HEK293 (cell line): Measurements from ENCODE around the gene KDM6A.

ENCODE experiments used
- TCF7L2 ChIP-seq: IDR thresholded peaks from 2 replicates; pipeline ENCODE4 v1.6.1; 2011; ENCODE audit warnings: low read depth, mild to moderate bottlenecking, inconsistent platforms, low read length, moderate library complexity, borderline replicate concordance
- ZNF10 ChIP-seq: fragments of 450-650 bp; formaldehyde crosslinking; IDR thresholded peaks from 2 replicates; pipeline ENCODE4 v1.5.1; 2017; ENCODE audit warnings: missing biosample characterization, missing genetic modification characterization
- ZNF140 ChIP-seq: fragments of 450-650 bp; formaldehyde crosslinking; IDR thresholded peaks from 2 replicates; pipeline ENCODE4 v1.5.1; 2016; ENCODE audit warnings: missing biosample characterization, missing genetic modification characterization
- TF ChIP-seq, protein P1 (sequence below): fragments of 450-650 bp; formaldehyde crosslinking; IDR thresholded peaks from 2 replicates; pipeline ENCODE4 v1.5.1; 2016; ENCODE audit warnings: missing biosample characterization, missing genetic modification characterization
- TF ChIP-seq, protein P2 (sequence below): fragments of 450-650 bp; formaldehyde crosslinking; IDR thresholded peaks from 2 replicates; pipeline ENCODE4 v1.5.1; 2016; ENCODE audit warnings: missing biosample characterization, missing genetic modification characterization

DNA sequence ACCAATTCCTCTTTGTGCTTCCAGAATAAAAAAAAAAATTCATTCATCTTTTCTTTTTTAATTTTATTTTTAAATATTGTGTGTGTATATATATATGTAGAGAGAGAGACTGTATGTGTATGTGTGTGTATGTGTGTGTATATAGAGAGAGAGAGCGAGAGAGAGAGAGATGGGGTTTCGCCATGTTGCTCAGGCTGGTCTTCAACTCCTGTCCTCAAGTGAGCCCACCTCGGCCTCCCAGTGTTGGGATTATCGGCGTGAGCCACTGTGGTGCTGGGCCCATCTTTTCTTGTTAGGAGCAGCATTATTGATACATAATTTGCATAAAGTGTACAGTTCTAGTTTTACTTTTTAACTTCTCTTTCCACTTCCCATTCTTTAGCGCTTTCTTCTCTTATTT lies 33.6 kb downstream of the KDM6A start:
- TF ChIP-seq, protein P1, sequence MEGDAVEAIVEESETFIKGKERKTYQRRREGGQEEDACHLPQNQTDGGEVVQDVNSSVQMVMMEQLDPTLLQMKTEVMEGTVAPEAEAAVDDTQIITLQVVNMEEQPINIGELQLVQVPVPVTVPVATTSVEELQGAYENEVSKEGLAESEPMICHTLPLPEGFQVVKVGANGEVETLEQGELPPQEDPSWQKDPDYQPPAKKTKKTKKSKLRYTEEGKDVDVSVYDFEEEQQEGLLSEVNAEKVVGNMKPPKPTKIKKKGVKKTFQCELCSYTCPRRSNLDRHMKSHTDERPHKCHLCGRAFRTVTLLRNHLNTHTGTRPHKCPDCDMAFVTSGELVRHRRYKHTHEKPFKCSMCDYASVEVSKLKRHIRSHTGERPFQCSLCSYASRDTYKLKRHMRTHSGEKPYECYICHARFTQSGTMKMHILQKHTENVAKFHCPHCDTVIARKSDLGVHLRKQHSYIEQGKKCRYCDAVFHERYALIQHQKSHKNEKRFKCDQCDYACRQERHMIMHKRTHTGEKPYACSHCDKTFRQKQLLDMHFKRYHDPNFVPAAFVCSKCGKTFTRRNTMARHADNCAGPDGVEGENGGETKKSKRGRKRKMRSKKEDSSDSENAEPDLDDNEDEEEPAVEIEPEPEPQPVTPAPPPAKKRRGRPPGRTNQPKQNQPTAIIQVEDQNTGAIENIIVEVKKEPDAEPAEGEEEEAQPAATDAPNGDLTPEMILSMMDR (tag by site-specific recombination) = no peak
- TF ChIP-seq ZNF10 (tag by site-specific recombination) (no peak), TCF7L2 (no peak), ZNF140 (no peak)
- TF ChIP-seq, protein P2, sequence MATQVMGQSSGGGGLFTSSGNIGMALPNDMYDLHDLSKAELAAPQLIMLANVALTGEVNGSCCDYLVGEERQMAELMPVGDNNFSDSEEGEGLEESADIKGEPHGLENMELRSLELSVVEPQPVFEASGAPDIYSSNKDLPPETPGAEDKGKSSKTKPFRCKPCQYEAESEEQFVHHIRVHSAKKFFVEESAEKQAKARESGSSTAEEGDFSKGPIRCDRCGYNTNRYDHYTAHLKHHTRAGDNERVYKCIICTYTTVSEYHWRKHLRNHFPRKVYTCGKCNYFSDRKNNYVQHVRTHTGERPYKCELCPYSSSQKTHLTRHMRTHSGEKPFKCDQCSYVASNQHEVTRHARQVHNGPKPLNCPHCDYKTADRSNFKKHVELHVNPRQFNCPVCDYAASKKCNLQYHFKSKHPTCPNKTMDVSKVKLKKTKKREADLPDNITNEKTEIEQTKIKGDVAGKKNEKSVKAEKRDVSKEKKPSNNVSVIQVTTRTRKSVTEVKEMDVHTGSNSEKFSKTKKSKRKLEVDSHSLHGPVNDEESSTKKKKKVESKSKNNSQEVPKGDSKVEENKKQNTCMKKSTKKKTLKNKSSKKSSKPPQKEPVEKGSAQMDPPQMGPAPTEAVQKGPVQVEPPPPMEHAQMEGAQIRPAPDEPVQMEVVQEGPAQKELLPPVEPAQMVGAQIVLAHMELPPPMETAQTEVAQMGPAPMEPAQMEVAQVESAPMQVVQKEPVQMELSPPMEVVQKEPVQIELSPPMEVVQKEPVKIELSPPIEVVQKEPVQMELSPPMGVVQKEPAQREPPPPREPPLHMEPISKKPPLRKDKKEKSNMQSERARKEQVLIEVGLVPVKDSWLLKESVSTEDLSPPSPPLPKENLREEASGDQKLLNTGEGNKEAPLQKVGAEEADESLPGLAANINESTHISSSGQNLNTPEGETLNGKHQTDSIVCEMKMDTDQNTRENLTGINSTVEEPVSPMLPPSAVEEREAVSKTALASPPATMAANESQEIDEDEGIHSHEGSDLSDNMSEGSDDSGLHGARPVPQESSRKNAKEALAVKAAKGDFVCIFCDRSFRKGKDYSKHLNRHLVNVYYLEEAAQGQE = no peak
